A549 treated with GW870086 at 1 μM for 4 hours (cell line): ENCODE results near the gene RCC1. TPM values are rescaled to one million over a fixed set of nuclear protein-coding genes. Genes with fewer than 3 reads are reported as not detected.

Experiments used
- total RNA-seq: library from RNA; stranded (reverse); fragments of 200-300 nt; extraction: Qiagen RNA extraction; gene quantifications from 5 replicates; pipeline ENCODE4 v1.2.3, GENCODE V29; 2022; ENCODE audit warnings: low read depth

Gene RCC1, protein sequence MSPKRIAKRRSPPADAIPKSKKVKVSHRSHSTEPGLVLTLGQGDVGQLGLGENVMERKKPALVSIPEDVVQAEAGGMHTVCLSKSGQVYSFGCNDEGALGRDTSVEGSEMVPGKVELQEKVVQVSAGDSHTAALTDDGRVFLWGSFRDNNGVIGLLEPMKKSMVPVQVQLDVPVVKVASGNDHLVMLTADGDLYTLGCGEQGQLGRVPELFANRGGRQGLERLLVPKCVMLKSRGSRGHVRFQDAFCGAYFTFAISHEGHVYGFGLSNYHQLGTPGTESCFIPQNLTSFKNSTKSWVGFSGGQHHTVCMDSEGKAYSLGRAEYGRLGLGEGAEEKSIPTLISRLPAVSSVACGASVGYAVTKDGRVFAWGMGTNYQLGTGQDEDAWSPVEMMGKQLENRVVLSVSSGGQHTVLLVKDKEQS
- 72.0 to 85.1 TPM (median 73.3 TPM) in 5 replicates for total RNA-seq

DNA sequence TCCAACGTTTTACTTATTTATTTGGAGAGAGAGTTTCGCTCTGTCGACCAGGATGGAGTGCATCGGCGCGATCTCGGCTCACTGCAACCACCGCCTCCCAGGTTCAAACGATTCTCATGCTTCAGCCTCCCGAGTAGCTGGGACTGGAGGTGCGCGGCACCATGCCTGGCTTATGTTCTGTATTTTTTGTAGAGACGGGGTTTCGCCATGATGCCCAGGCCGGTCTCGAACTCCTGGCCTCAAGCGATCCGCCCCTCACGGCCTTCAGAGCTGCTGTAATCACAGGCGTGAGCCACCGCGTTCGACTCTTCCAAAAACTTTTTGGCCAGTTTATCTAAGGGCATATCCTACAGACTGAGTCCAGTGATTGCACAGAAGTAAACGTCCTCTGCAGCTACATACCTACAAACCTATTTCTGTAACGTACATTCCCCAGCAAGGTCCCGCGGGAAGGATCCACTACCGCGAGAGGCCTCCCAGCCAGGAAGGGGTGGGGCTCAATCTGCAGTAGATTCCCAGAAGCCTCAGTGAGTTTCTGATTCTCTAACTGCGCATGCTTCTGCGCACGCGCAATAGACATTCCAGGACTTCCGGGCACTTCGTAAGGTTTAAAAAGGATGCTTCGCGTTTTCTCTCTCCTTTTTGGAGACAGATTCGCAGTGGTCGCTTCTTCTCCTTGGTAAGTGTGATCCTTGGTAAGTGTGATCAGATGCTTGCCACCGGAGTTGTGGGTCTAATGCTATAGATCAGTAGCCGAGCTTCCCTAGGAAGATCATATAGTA, at the start of gene RCC1:
Gene RCC1, plus strand, starts transcription at position 638 of the 782 bp plus-strand sequence. CDS start 23,824 bp downstream, outside the sequence.

DNA sequence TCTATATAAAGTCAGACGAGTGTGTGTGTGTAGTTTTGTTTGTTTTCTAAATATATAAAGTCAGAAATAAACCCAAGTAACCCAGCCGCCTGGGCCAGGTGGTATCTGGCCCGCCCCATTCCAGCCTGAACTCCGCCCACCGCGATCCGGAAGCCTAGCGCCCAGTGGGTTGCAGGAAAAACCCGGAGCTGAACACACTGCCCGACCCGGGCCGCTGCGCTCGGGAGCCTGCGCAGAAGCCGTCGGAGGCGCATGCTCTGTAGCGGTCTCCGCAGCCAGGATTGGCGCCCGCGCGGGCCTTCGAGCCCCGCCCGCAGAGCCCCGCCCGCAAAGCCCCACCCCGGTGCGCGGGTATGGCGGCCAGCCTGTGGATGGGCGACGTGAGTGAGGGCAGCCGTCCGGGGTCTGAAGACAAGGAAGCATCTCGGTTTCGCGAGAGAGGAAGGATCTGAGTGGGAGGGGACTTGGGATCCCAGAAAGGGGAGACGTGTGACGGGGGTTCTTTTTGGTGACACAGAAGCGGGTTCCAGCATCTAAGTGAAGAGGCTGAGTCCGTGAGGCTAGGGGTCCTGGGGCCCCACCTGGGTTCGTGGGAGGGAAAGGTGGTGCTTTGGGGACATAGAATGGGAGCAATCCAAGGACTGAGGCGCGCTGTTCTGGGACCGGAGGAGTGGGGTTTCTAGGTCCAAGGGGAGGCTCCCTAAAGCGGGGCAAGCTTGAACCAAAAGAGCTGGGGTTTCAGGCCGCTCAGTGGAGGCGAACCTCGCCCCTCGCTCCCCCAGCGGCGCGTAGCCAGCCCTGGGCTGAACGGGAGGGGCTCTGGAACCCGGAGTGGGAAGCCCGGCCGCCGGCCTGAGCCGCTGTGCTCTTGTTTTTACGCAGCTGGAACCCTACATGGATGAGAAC, 47.2 kb downstream of the RCC1 start, which contains the start of gene TRNAU1AP:
Gene TRNAU1AP, plus strand, starts transcription at position 328 of the 906 bp plus-strand sequence. Its CDS starts 26 bp downstream, at position 354.

Other genes with a start within 250 kb of the RCC1 start
- 6.1 to 9.7 TPM (median 8.1 TPM) in 5 replicates for gene SESN2, start 246.5 kb upstream of the RCC1 start, total RNA-seq
- gene MED18, start 177.0 kb upstream of the RCC1 start, total RNA-seq = 14.2 to 17.8 TPM (median 16.7 TPM) in 5 replicates
- 22.7 to 26.0 TPM (median 23.4 TPM) in 5 replicates for gene PHACTR4, start 136.3 kb upstream of the RCC1 start, total RNA-seq
- gene TRNAU1AP, start 47.0 kb downstream of the RCC1 start, total RNA-seq = 17.9 to 28.0 TPM (median 25.8 TPM) in 5 replicates
- gene RAB42, start 86.2 kb downstream of the RCC1 start, total RNA-seq = 2.7 to 4.0 TPM (median 3.2 TPM) in 5 replicates
- gene TAF12, start 137.0 kb downstream of the RCC1 start, total RNA-seq = 11.4 to 14.7 TPM (median 13.1 TPM) in 5 replicates
- not detected in 5 replicates for gene RNU11, start 142.6 kb downstream of the RCC1 start, total RNA-seq
- gene GMEB1, start 162.7 kb downstream of the RCC1 start, total RNA-seq = 5.8 to 6.6 TPM (median 6.1 TPM) in 5 replicates
- 54.7 to 56.9 TPM (median 55.5 TPM) in 5 replicates for gene YTHDF2, start 230.9 kb downstream of the RCC1 start, total RNA-seq